Brain microvascular endothelial cell (primary cell): ENCODE measurements around the gene RMRP.

Experiments used
- DNase-seq: peaks from one replicate; pipeline ENCODE4 v3.0.0-alpha.2; 2020
- H3K27ac ChIP-seq: fragments of 250-450 bp; sonication (Bioruptor Pico); 2 replicates; pipeline ENCODE4 v1.5.1; 2020; ENCODE audit warnings: mild to moderate bottlenecking, moderate library complexity
- H3K27me3 ChIP-seq: fragments of 250-450 bp; sonication (Bioruptor Pico); replicated peaks from 2 replicates; pipeline ENCODE4 v1.5.1; 2020; ENCODE audit warnings: mild to moderate bottlenecking
- H3K36me3 ChIP-seq: fragments of 250-450 bp; sonication (Bioruptor Pico); replicated peaks from 2 replicates; pipeline ENCODE4 v1.5.1; 2020; ENCODE audit warnings: mild to moderate bottlenecking
- H3K4me3 ChIP-seq: 2 replicates; pipeline ENCODE4 v1.5.1; 2011; ENCODE audit warnings: low read depth, mild to moderate bottlenecking, control low read depth, low read length, moderate library complexity
- CTCF ChIP-seq: IDR thresholded peaks from 2 replicates; pipeline ENCODE4 v1.5.1; 2011; ENCODE audit warnings: low read depth, mild to moderate bottlenecking, moderate library complexity, low read length, control low read depth, inconsistent platforms; ENCODE audit errors: missing control alignments
- in situ Hi-C: cut with HindIII; loops from 2 replicates; pipeline ENCODE4 v1.10.0; 2017; ENCODE audit warnings: low sequenced_read_pairs, low pct_ligation_motif_present

The RMRP gene

GRCh38 chr9:35666549-35666948, 8.7 kb upstream of the RMRP start:
- DNase-seq, result no peak
- in situ Hi-C loops, result no loop called here
- no peak for TF ChIP-seq CTCF
- no peak overlapping the region for H3K4me3 ChIP-seq
- H3K36me3 ChIP-seq, result no peaks in the 10 kb centered on the region
- no peak overlapping the region for H3K27ac ChIP-seq
- no peaks in the 10 kb centered on the region for H3K27me3 ChIP-seq

DNA sequence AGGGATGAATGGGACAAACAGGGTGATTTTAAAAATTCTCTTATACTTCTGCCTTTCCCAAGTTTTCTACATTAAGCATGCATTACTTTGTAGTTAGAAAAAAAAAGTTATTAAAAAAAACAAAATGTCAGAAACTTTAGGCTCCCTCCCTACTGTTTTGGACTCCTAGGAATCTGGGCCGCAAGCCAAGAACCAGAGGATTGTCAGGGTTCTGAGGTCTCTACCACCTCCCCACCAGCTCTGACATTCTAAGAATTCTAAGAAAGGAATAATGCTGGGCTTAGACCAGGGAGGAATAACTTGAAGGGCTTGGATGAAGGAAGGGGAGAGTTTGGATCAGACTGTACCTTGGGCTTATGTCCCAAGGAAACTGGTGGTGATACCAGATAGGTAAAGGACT, 8.2 kb upstream of the RMRP start:
- no peaks in the 10 kb centered on the region for H3K27me3 ChIP-seq
- in situ Hi-C loops, result no loop called here
- H3K27ac ChIP-seq, result no peak overlapping the region
- no peaks in the 10 kb centered on the region for H3K36me3 ChIP-seq
- DNase-seq, result peak; percentile 26
- H3K4me3 ChIP-seq, result no peak overlapping the region
- no peak for TF ChIP-seq CTCF

DNA sequence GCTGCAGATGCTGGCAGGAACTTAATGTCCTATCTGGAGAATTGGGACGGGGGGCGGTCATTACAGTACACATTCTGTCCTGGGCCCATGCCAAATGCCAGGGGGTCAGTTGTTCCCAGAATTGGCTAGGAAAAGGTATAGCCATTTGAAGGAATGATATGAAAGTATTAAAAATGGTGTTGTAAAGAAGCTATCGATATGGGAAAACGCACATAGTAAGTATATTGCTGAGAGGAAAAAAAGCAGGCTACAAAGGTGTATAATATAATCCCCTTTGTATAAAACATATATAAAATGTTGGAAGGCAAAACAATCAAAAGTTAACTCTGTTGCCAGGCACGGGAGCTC, 7.6 kb upstream of the RMRP start:
- no peak overlapping the region for H3K27ac ChIP-seq
- no peak for TF ChIP-seq CTCF
- in situ Hi-C loops, result no loop called here

GRCh38 chr9:35664531-35665470, 7.0 kb upstream of the RMRP start, which contains the start of gene ARHGEF39:
Gene ARHGEF39 (minus strand): TSS chr9:35665195. CDS start chr9:35665169, 26 bp downstream.
- peak; percentile 33 for TF ChIP-seq CTCF
- H3K27me3 ChIP-seq, result no peaks in the 10 kb centered on the region
- peaks cover 7% of the 10 kb centered on the region for H3K36me3 ChIP-seq
- peak; percentile 53 for DNase-seq
- peak within 1 kb of the TSS; percentile 66 for H3K4me3 ChIP-seq
- H3K27ac ChIP-seq, result no peak within 1 kb of the TSS
- in situ Hi-C loops, result no loop called here

More for the DNA sequence above, 7.6 kb upstream of the RMRP start:
- peaks cover 3% of the 10 kb centered on the region for H3K36me3 ChIP-seq
- peak overlapping the region; percentile 66 for H3K4me3 ChIP-seq
- no peaks in the 10 kb centered on the region for H3K27me3 ChIP-seq
- no peak for DNase-seq

DNA sequence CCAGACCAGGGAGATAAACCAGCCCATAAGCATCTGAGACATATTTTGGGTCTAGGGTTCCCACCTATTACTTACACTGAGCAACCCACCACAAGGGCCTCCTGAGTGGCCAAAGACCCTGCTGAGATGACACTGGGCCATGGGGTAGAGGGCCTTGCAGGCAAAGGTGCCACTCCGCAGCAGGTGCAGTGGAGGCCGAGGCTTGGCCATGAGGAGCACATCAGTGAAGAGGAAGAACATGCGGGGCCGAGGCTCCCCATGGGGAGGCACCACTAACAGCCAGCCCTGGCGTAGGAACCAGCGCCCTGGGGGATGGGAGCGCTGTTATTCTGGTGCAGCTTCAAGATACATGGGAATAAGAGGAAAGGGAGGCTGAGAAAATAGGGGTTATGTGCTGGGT, 4.6 kb upstream of the RMRP start:
- Histone ChIP-seq H3K27me3 (no peaks in the 10 kb centered on the region), H3K36me3 (peaks cover 7% of the 10 kb centered on the region), H3K27ac (no peak overlapping the region), H3K4me3 (no peak overlapping the region)
- DNase-seq, result no peak
- in situ Hi-C loops, result no loop called here
- no peak for TF ChIP-seq CTCF
